ENCODE data around the gene ATE1.

Gene ATE1

GRCh38 chr10:121904888-121905287 lies 22.9 kb downstream of the ATE1 start:
- ChIA-PET POLR2A (no interaction called here), CTCF (interaction anchor here (0.6 kb wide), 1 partner anchor 77 kb away, joined by 3 read pairs; no protein-coding TSS in a partner anchor)
- DNase-seq (ENCODE audit: extremely low spot score): no peak
- no peak for TF ChIP-seq FOXM1 (IDR thresholded peaks at IDR 0.05; ENCODE audit: borderline replicate concordance)
- TF ChIP-seq LEF1 (IDR thresholded peaks at IDR 0.05; ENCODE audit: borderline replicate concordance): no peak
- TF ChIP-seq FOXK2 (IDR thresholded peaks at IDR 0.05): no peak
- TF ChIP-seq ELF4 (IDR thresholded peaks at IDR 0.05): no peak
- TF ChIP-seq FOXA1 (IDR thresholded peaks at IDR 0.05): no peak
- TF ChIP-seq TARDBP (IDR thresholded peaks at IDR 0.05): no peak
- TF ChIP-seq ZNF384 (IDR thresholded peaks at IDR 0.05): no peak
- no peak for TF ChIP-seq CTBP1 (IDR thresholded peaks at IDR 0.05; ENCODE audit: borderline replicate concordance)
- no peak for TF ChIP-seq HDGF (IDR thresholded peaks at IDR 0.05; ENCODE audit: borderline replicate concordance)
- TF ChIP-seq NFRKB (IDR thresholded peaks at IDR 0.05): no peak
- no peak for TF ChIP-seq SUZ12 (IDR thresholded peaks at IDR 0.05)
- no peak for TF ChIP-seq PKNOX1 (IDR thresholded peaks at IDR 0.05)
- no peak for TF ChIP-seq SP1 (IDR thresholded peaks at IDR 0.05)
- no peak for TF ChIP-seq L3MBTL2 (conservative IDR thresholded peaks at IDR 0.05)
- no peak for TF ChIP-seq BHLHE40 (IDR thresholded peaks at IDR 0.05; ENCODE audit: borderline replicate concordance)

- ChIA-PET POLR2A (no interaction called here), CTCF (interaction anchor here (0.6 to 1.9 kb wide), 16 partner anchors 14 to 1059 kb away, joined by 3 to 11 read pairs (median 3); no protein-coding TSS in a partner anchor)
These were observed 27.2 kb downstream of the ATE1 start for GRCh38 chr10:121900443-121901174.

GRCh38 chr10:121899727-121900126 lies 28.1 kb downstream of the ATE1 start:
- TF ChIP-seq ELF4 (IDR thresholded peaks at IDR 0.05) (no peak), ZNF384 (IDR thresholded peaks at IDR 0.05) (no peak), FOXA1 (IDR thresholded peaks at IDR 0.05) (no peak), NFRKB (IDR thresholded peaks at IDR 0.05) (no peak), L3MBTL2 (conservative IDR thresholded peaks at IDR 0.05) (no peak), SUZ12 (IDR thresholded peaks at IDR 0.05) (no peak), TARDBP (IDR thresholded peaks at IDR 0.05) (no peak), HDGF (IDR thresholded peaks at IDR 0.05; ENCODE audit: borderline replicate concordance) (no peak), PKNOX1 (IDR thresholded peaks at IDR 0.05) (no peak), BHLHE40 (IDR thresholded peaks at IDR 0.05; ENCODE audit: borderline replicate concordance) (no peak), LEF1 (IDR thresholded peaks at IDR 0.05; ENCODE audit: borderline replicate concordance) (no peak), SP1 (IDR thresholded peaks at IDR 0.05) (no peak), FOXM1 (IDR thresholded peaks at IDR 0.05; ENCODE audit: borderline replicate concordance) (no peak)
- CTCF ChIA-PET: interaction anchor here (1.9 kb wide), 1 partner anchor 13 kb away, joined by 11 read pairs; no protein-coding TSS in a partner anchor
- DNase-seq (ENCODE audit: extremely low spot score): no peak
- POLR2A ChIA-PET: no interaction called here

More at GRCh38 chr10:121900443-121901174, 27.2 kb downstream of the ATE1 start:
- DNase-seq (ENCODE audit: extremely low spot score): peak; percentile 67
- TF ChIP-seq BHLHE40 (IDR thresholded peaks at IDR 0.05; ENCODE audit: borderline replicate concordance): no peak
- TF ChIP-seq SUZ12 (IDR thresholded peaks at IDR 0.05): no peak
- no peak for TF ChIP-seq NFRKB (IDR thresholded peaks at IDR 0.05)
- TF ChIP-seq CTBP1 (IDR thresholded peaks at IDR 0.05; ENCODE audit: borderline replicate concordance): 0 out of 2 replicates have a peak, but pooled peaks have one; percentile 10
- no peak for TF ChIP-seq ARNT (IDR thresholded peaks at IDR 0.05)
- TF ChIP-seq PKNOX1 (IDR thresholded peaks at IDR 0.05): peak; percentile 58

- DNase-seq (ENCODE audit: extremely low spot score): no peak
- ChIA-PET POLR2A (no interaction called here), CTCF (no interaction called here)
- TF ChIP-seq TARDBP (IDR thresholded peaks at IDR 0.05) (no peak), NFRKB (IDR thresholded peaks at IDR 0.05) (no peak), FOXM1 (IDR thresholded peaks at IDR 0.05; ENCODE audit: borderline replicate concordance) (no peak), SUZ12 (IDR thresholded peaks at IDR 0.05) (no peak), PKNOX1 (IDR thresholded peaks at IDR 0.05) (no peak), L3MBTL2 (conservative IDR thresholded peaks at IDR 0.05) (no peak)
These were observed 36.7 kb downstream of the ATE1 start for GRCh38 chr10:121891103-121891502.

- ChIA-PET POLR2A (no interaction called here), CTCF (no interaction called here)
- no peak for DNase-seq (ENCODE audit: extremely low spot score)
- TF ChIP-seq L3MBTL2 (conservative IDR thresholded peaks at IDR 0.05): no peak
- TF ChIP-seq SP1 (IDR thresholded peaks at IDR 0.05): no peak
- TF ChIP-seq HDGF (IDR thresholded peaks at IDR 0.05; ENCODE audit: borderline replicate concordance): no peak
- TF ChIP-seq PKNOX1 (IDR thresholded peaks at IDR 0.05): no peak
These were observed 38.6 kb downstream of the ATE1 start for GRCh38 chr10:121889212-121889611.

Measured in HEK293T (cell line).